GM12875 (cell line): Measurements from ENCODE around the gene PRDX2.

Experiments used
- H3K4me3 ChIP-seq: one replicate; pipeline ENCODE4 v1.5.1; 2011; ENCODE audit warnings: low read depth, low read length, control low read depth
- CTCF ChIP-seq: IDR thresholded peaks from 2 replicates; pipeline ENCODE4 v1.5.1; 2011; ENCODE audit warnings: low read depth, mild to moderate bottlenecking, control low read depth, inconsistent platforms, low read length, moderate library complexity, borderline replicate concordance; ENCODE audit not compliant: insufficient read depth

The PRDX2 gene

GRCh38 chr19:12786141-12786870, 15.3 kb downstream of the PRDX2 start:
- TF ChIP-seq CTCF: no peak
- H3K4me3 ChIP-seq: no peak overlapping the region

- H3K4me3 ChIP-seq: peak overlapping the region; percentile 15
- TF ChIP-seq CTCF: no peak
Observed at GRCh38 chr19:12785431-12786031, 16.1 kb downstream of the PRDX2 start.

- no peak overlapping the region for H3K4me3 ChIP-seq
- TF ChIP-seq CTCF: no peak
Observed at GRCh38 chr19:12784871-12785430, 16.6 kb downstream of the PRDX2 start.

GRCh38 chr19:12784394-12784870, 17.2 kb downstream of the PRDX2 start:
- no peak for TF ChIP-seq CTCF
- no peak overlapping the region for H3K4me3 ChIP-seq

- H3K4me3 ChIP-seq: peak overlapping the region; percentile 44
- TF ChIP-seq CTCF: no peak
Observed at GRCh38 chr19:12783849-12784393, 17.7 kb downstream of the PRDX2 start.

- H3K4me3 ChIP-seq: peak overlapping the region; percentile 52
- no peak for TF ChIP-seq CTCF
Observed at GRCh38 chr19:12783291-12783848, 18.2 kb downstream of the PRDX2 start.
